Liver (tissue), 3 donors: ENCODE data around the gene OBP2A.

Experiments
- CTCF ChIP-seq: fragments of 150-350 bp; IDR thresholded peaks from 2 replicates; pipeline ENCODE4 v1.5.1; 2017; ENCODE audit warnings: improper control_type of control experiment, low read depth, low read length; ENCODE audit not compliant: missing input control
- FOXA1 ChIP-seq: IDR thresholded peaks from 2 replicates; pipeline ENCODE4 v1.6.1; 2016; ENCODE audit warnings: antibody characterized with exemption
- FOXA2 ChIP-seq: IDR thresholded peaks from 2 replicates; pipeline ENCODE4 v1.6.1; 2016; ENCODE audit warnings: antibody characterized with exemption
- GABPA ChIP-seq, 2 donors: IDR thresholded peaks in 1 of 2; conservative IDR thresholded peaks in 1 of 2; 2 replicates each; pipeline ENCODE4 v1.6.1; 2016; ENCODE audit warnings: antibody characterized with exemption in 2 of 2, mild to moderate bottlenecking in 1 of 2, moderate library complexity in 1 of 2
- NR2F2 ChIP-seq: IDR thresholded peaks from 2 replicates; pipeline ENCODE4 v1.6.1; 2016; ENCODE audit warnings: antibody characterized with exemption
- RAD21 ChIP-seq, 2 donors: IDR thresholded peaks; 2 replicates each; pipeline ENCODE4 v1.6.1; 2016; ENCODE audit warnings: antibody characterized with exemption in 2 of 2, mild to moderate bottlenecking in 2 of 2
- RXRA ChIP-seq, 2 donors: IDR thresholded peaks; 2 replicates each; pipeline ENCODE4 v1.6.1; 2017 to 2018; ENCODE audit warnings: antibody characterized with exemption in 2 of 2, mild to moderate bottlenecking in 1 of 2
- TAF1 ChIP-seq: conservative IDR thresholded peaks from 2 replicates; pipeline ENCODE4 v1.6.1; 2016; ENCODE audit warnings: antibody characterized with exemption, mild to moderate bottlenecking
- YY1 ChIP-seq: IDR thresholded peaks from 2 replicates; pipeline ENCODE4 v1.6.1; 2016; ENCODE audit warnings: antibody characterized with exemption, mild to moderate bottlenecking
- ZBTB33 ChIP-seq: IDR thresholded peaks from 2 replicates; pipeline ENCODE4 v1.6.1; 2016; ENCODE audit warnings: antibody characterized with exemption
- TF ChIP-seq, protein P1 (sequence below): IDR thresholded peaks from 2 replicates; pipeline ENCODE4 v1.6.1; 2016; ENCODE audit warnings: antibody characterized with exemption
- TF ChIP-seq, protein P2 (sequence below): IDR thresholded peaks from 2 replicates; pipeline ENCODE4 v1.6.1; 2016; ENCODE audit warnings: antibody characterized with exemption
- TF ChIP-seq, protein P3 (sequence below): IDR thresholded peaks from 2 replicates; pipeline ENCODE4 v1.6.1; 2016; ENCODE audit warnings: antibody characterized with exemption, mild to moderate bottlenecking
- donor health status: healthy.
- donor health status: healthy.

- TF ChIP-seq CTCF (no peak), RXRA (IDR thresholded peaks at IDR 0.05) (no peak), TAF1 (no peak), FOXA2 (no peak), NR2F2 (no peak), GABPA (IDR thresholded peaks at IDR 0.05 in 1 of 2, conservative IDR thresholded peaks at IDR 0.05 in 1 of 2) (no peak), RAD21 (IDR thresholded peaks at IDR 0.05) (no peak), ZBTB33 (no peak), YY1 (no peak), FOXA1 (no peak)
- TF ChIP-seq, protein P1, sequence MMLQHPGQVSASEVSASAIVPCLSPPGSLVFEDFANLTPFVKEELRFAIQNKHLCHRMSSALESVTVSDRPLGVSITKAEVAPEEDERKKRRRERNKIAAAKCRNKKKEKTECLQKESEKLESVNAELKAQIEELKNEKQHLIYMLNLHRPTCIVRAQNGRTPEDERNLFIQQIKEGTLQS = no peak
- TF ChIP-seq, protein P2, sequence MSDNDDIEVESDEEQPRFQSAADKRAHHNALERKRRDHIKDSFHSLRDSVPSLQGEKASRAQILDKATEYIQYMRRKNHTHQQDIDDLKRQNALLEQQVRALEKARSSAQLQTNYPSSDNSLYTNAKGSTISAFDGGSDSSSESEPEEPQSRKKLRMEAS = no peak
- TF ChIP-seq, protein P3, sequence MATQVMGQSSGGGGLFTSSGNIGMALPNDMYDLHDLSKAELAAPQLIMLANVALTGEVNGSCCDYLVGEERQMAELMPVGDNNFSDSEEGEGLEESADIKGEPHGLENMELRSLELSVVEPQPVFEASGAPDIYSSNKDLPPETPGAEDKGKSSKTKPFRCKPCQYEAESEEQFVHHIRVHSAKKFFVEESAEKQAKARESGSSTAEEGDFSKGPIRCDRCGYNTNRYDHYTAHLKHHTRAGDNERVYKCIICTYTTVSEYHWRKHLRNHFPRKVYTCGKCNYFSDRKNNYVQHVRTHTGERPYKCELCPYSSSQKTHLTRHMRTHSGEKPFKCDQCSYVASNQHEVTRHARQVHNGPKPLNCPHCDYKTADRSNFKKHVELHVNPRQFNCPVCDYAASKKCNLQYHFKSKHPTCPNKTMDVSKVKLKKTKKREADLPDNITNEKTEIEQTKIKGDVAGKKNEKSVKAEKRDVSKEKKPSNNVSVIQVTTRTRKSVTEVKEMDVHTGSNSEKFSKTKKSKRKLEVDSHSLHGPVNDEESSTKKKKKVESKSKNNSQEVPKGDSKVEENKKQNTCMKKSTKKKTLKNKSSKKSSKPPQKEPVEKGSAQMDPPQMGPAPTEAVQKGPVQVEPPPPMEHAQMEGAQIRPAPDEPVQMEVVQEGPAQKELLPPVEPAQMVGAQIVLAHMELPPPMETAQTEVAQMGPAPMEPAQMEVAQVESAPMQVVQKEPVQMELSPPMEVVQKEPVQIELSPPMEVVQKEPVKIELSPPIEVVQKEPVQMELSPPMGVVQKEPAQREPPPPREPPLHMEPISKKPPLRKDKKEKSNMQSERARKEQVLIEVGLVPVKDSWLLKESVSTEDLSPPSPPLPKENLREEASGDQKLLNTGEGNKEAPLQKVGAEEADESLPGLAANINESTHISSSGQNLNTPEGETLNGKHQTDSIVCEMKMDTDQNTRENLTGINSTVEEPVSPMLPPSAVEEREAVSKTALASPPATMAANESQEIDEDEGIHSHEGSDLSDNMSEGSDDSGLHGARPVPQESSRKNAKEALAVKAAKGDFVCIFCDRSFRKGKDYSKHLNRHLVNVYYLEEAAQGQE = peak; percentile 50
These were observed 45.8 kb upstream of the OBP2A start for GRCh38 chr9:135500071-135500524.
